ENCODE measurements around the gene FAM174C. TPM values are rescaled to one million over a fixed set of nuclear protein-coding genes. Genes with fewer than 3 reads are reported as not detected.

Gene FAM174C
- total and polyA plus RNA-seq, 10 of the 15 experiments (the other 5 are each of a cell fraction or from before 2014, with no cell fraction given): 0.89 to 94.6 (median 43.6) TPM

GRCh38 chr19:1251330-1252220 lies 23.8 kb upstream of the FAM174C start (continued):
- TF ChIP-seq E2F8 (IDR thresholded peaks at IDR 0.05; ENCODE audit: low read depth, partially characterized antibody): no peak
- TF ChIP-seq ATF3 (IDR thresholded peaks at IDR 0.05; ENCODE audit: borderline replicate concordance, extremely low read depth, low read depth, low read length): no peak
- TF ChIP-seq BCL11A (IDR thresholded peaks at IDR 0.05; ENCODE audit: low read depth, low read length): no peak
- TF ChIP-seq PKNOX1 (IDR thresholded peaks at IDR 0.05): no peak
- TF ChIP-seq ZNF24 (IDR thresholded peaks at IDR 0.05): no peak
- TF ChIP-seq KAT2A (conservative IDR thresholded peaks at IDR 0.05; ENCODE audit: control insufficient read depth, low read depth, low read length): no peak
- TF ChIP-seq MEF2B (IDR thresholded peaks at IDR 0.05; ENCODE audit: partially characterized antibody, poor library complexity, severe bottlenecking): peak; percentile 44
- peak; percentile 80; the same call in 1 of the 2 replicates for TF ChIP-seq HDGF (IDR thresholded peaks at IDR 0.05)
- TF ChIP-seq SREBF1 (IDR thresholded peaks at IDR 0.05; ENCODE audit: low read length): no peak
- no peak for TF ChIP-seq FOS (IDR thresholded peaks at IDR 0.05; ENCODE audit: borderline replicate concordance, extremely low read depth, insufficient read length)
- TF ChIP-seq NFYA (IDR thresholded peaks at IDR 0.05; ENCODE audit: borderline replicate concordance, low read depth, low read length): no peak
- peak; percentile 21; the same call in 1 of the 2 replicates for TF ChIP-seq EED (IDR thresholded peaks at IDR 0.05; ENCODE audit: low read depth)
- TF ChIP-seq RB1 (IDR thresholded peaks at IDR 0.05; ENCODE audit: borderline replicate concordance): no peak
- TF ChIP-seq CBFB (IDR thresholded peaks at IDR 0.05; ENCODE audit: low read depth): no peak
- TF ChIP-seq PRDM15 (CRISPR knock-in tag; IDR thresholded peaks at IDR 0.05): no peak
- no peak for TF ChIP-seq FOXM1 (IDR thresholded peaks at IDR 0.05; ENCODE audit: low read depth, low read length)
- no peak for TF ChIP-seq HDAC2 (IDR thresholded peaks at IDR 0.05)
- TF ChIP-seq SMAD5 (IDR thresholded peaks at IDR 0.05; ENCODE audit: low read depth): no peak; the same call in 1 of the 2 replicates
- TF ChIP-seq CREM (IDR thresholded peaks at IDR 0.05; ENCODE audit: low read depth): no peak
- no peak for TF ChIP-seq SMARCA5 (IDR thresholded peaks at IDR 0.05)
- TF ChIP-seq HSF1 (IDR thresholded peaks at IDR 0.05; ENCODE audit: low read depth, low read length): no peak

All from GM12878 (cell line).